ENCODE measurements around the gene COL18A1.

DNA sequence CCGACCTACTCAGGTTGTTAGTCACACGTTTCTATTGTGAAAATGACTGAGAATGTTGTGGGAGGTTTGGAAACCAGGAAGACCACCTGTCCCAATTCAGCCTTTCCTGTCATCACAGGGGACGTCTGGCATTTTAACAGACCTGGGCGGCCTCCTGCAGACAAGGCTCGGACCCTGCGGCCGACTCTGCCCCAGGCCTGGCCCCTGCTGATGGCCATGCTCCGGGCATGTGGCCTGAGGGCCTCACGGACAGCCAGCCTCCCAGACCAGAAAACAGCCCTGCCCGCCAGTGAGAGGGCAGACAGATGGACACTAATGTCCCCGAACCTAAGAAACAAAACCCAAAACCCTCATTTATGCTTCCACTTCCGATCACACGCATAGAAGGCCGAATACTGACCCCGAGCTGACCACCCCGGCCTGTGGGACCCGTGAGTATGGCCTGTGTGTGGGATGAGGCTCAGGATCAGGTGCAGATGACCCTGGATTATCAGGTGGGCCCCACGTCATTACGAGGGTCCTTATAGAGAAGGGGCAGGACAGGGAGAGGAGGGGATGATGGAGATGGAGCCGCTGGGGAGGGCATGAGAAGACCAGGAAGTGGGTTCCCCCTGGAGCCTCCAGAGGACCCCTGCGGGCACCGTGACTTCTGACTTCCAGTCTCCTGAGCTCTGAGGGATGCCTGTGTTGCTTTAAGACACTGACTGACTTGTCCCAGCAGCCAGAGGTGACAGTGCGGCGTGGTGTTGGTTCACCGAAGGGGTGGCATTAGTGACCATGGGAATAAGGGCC lies 9.6 kb downstream of the COL18A1 start:
- TF ChIP-seq, protein P1, sequence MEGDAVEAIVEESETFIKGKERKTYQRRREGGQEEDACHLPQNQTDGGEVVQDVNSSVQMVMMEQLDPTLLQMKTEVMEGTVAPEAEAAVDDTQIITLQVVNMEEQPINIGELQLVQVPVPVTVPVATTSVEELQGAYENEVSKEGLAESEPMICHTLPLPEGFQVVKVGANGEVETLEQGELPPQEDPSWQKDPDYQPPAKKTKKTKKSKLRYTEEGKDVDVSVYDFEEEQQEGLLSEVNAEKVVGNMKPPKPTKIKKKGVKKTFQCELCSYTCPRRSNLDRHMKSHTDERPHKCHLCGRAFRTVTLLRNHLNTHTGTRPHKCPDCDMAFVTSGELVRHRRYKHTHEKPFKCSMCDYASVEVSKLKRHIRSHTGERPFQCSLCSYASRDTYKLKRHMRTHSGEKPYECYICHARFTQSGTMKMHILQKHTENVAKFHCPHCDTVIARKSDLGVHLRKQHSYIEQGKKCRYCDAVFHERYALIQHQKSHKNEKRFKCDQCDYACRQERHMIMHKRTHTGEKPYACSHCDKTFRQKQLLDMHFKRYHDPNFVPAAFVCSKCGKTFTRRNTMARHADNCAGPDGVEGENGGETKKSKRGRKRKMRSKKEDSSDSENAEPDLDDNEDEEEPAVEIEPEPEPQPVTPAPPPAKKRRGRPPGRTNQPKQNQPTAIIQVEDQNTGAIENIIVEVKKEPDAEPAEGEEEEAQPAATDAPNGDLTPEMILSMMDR (IDR thresholded peaks at IDR 0.05; ENCODE audit: low read depth, low read length): no peak
- no peak for TF ChIP-seq MAX (IDR thresholded peaks at IDR 0.05; ENCODE audit: low read depth, low read length)

Data from NB4 (cell line).